HEK293 (cell line): ENCODE measurements around the gene SCN3A.

ENCODE experiments used
- CTCF ChIA-PET: fragments of 350-600 bp; formaldehyde crosslinking; extraction: SDS; loops from one replicate; lab custom pipeline; 2021; ENCODE audit warnings: antibody characterized with exemption; lab: Yijun Ruan, JAX
- POLR2A ChIA-PET: fragments of 300-600 bp; formaldehyde crosslinking; extraction: SDS; loops from one replicate; lab custom pipeline; 2020; ENCODE audit warnings: antibody characterized with exemption, inconsistent platforms; lab: Yijun Ruan, JAX
- H3K27ac ChIP-seq: fragments of 200-500 bp; sonication (Bioruptor generic); 2 replicates; pipeline ENCODE4 v1.5.1; 2014; ENCODE audit warnings: low read depth, low read length, control low read depth, inconsistent platforms; ENCODE audit errors: extremely low read depth
- H3K36me3 ChIP-seq, 2 experiments: fragments of 200-500 bp in 1 of 2; sonication (Bioruptor generic) in 1 of 2; 1 replicate in 1 of 2; 2 replicates in 1 of 2; pipeline ENCODE4 v1.5.1; 2014 to 2017; ENCODE audit warnings: inconsistent platforms in 2 of 2, low read length in 2 of 2; ENCODE audit not compliant: control insufficient read depth in 2 of 2, insufficient read depth in 1 of 2
- H3K4me1 ChIP-seq: fragments of 200-500 bp; sonication (Bioruptor generic); 2 replicates; pipeline ENCODE4 v1.5.1; 2014; ENCODE audit warnings: mild to moderate bottlenecking, low read length, inconsistent platforms; ENCODE audit not compliant: control insufficient read depth, insufficient read depth
- H3K4me3 ChIP-seq: 2 replicates; pipeline ENCODE4 v1.5.1; 2011; ENCODE audit warnings: low read depth, mild to moderate bottlenecking, control low read depth, low read length, moderate library complexity
- H3K9me3 ChIP-seq: fragments of 200-500 bp; sonication (Bioruptor generic); 2 replicates; pipeline ENCODE4 v1.5.1; 2014; ENCODE audit warnings: low read depth, low read length, inconsistent platforms; ENCODE audit not compliant: control insufficient read depth, insufficient read depth
- IKZF3 ChIP-seq: fragments of 450-650 bp; IDR thresholded peaks from 2 replicates; pipeline ENCODE4 v1.5.0; 2018; ENCODE audit warnings: missing biosample characterization, mild to moderate bottlenecking, missing genetic modification characterization, moderate library complexity
- MEIS1 ChIP-seq: sonication (generic); formaldehyde crosslinking; IDR thresholded peaks from 2 replicates; pipeline ENCODE4 v1.8.1; 2022; ENCODE audit warnings: missing genetic modification reagents, mild to moderate bottlenecking, borderline replicate concordance
- SETDB1 ChIP-seq: IDR thresholded peaks from one replicate; pipeline ENCODE4 v1.6.1; 2017; ENCODE audit warnings: mild to moderate bottlenecking, low read length, moderate library complexity, mixed read lengths; ENCODE audit not compliant: insufficient read length
- TCF7L2 ChIP-seq: IDR thresholded peaks from 2 replicates; pipeline ENCODE4 v1.6.1; 2011; ENCODE audit warnings: low read depth, mild to moderate bottlenecking, inconsistent platforms, low read length, moderate library complexity, borderline replicate concordance
- ZFP41 ChIP-seq: fragments of 450-650 bp; formaldehyde crosslinking; IDR thresholded peaks from 2 replicates; pipeline ENCODE4 v1.5.1; 2016; ENCODE audit warnings: missing biosample characterization, missing genetic modification characterization, borderline replicate concordance
- ZFP69B ChIP-seq: fragments of 450-650 bp; formaldehyde crosslinking; IDR thresholded peaks from 2 replicates; pipeline ENCODE4 v1.5.1; 2016; ENCODE audit warnings: missing biosample characterization, missing genetic modification characterization
- ZNF16 ChIP-seq: fragments of 450-650 bp; formaldehyde crosslinking; IDR thresholded peaks from 2 replicates; pipeline ENCODE4 v1.5.1; 2016; ENCODE audit warnings: low read depth, missing biosample characterization, missing genetic modification characterization
- ZNF214 ChIP-seq: fragments of 450-650 bp; formaldehyde crosslinking; IDR thresholded peaks from 2 replicates; pipeline ENCODE4 v1.5.1; 2017; ENCODE audit warnings: missing biosample characterization, mild to moderate bottlenecking, missing genetic modification characterization, borderline replicate concordance
- ZNF280C ChIP-seq: fragments of 450-650 bp; formaldehyde crosslinking; IDR thresholded peaks from 2 replicates; pipeline ENCODE4 v1.5.1; 2016; ENCODE audit warnings: missing biosample characterization, missing genetic modification characterization
- ZNF292 ChIP-seq: fragments of 450-650 bp; formaldehyde crosslinking; IDR thresholded peaks from 2 replicates; pipeline ENCODE4 v1.5.1; 2016; ENCODE audit warnings: low read depth, missing biosample characterization, missing genetic modification characterization, borderline replicate concordance
- ZNF366 ChIP-seq: fragments of 450-650 bp; formaldehyde crosslinking; conservative IDR thresholded peaks from 2 replicates; pipeline ENCODE4 v1.5.1; 2016; ENCODE audit warnings: missing biosample characterization, missing genetic modification characterization
- ZNF394 ChIP-seq: fragments of 450-650 bp; formaldehyde crosslinking; IDR thresholded peaks from 2 replicates; pipeline ENCODE4 v1.5.1; 2016; ENCODE audit warnings: missing biosample characterization, missing genetic modification characterization, mild to moderate bottlenecking, moderate library complexity, borderline replicate concordance
- ZNF404 ChIP-seq: fragments of 450-650 bp; formaldehyde crosslinking; IDR thresholded peaks from 2 replicates; pipeline ENCODE4 v1.5.1; 2017; ENCODE audit warnings: missing biosample characterization, missing genetic modification characterization
- ZNF548 ChIP-seq: fragments of 450-650 bp; formaldehyde crosslinking; IDR thresholded peaks from 2 replicates; pipeline ENCODE4 v1.5.1; 2016; ENCODE audit warnings: missing biosample characterization, missing genetic modification characterization
- ZNF561 ChIP-seq: fragments of 450-650 bp; IDR thresholded peaks from 2 replicates; pipeline ENCODE4 v1.5.1; 2018; ENCODE audit warnings: missing biosample characterization, missing genetic modification characterization, borderline replicate concordance
- ZNF621 ChIP-seq: fragments of 450-650 bp; formaldehyde crosslinking; IDR thresholded peaks from 2 replicates; pipeline ENCODE4 v1.5.1; 2017; ENCODE audit warnings: missing biosample characterization, missing genetic modification characterization
- ZNF626 ChIP-seq: fragments of 450-650 bp; sonication (Bioruptor Pico); formaldehyde crosslinking; IDR thresholded peaks from 2 replicates; pipeline ENCODE4 v1.5.1; 2018; ENCODE audit warnings: missing biosample characterization, missing genetic modification characterization, inconsistent platforms
- ZNF658 ChIP-seq: fragments of 450-650 bp; formaldehyde crosslinking; IDR thresholded peaks from 2 replicates; pipeline ENCODE4; 2016; ENCODE audit warnings: missing biosample characterization, missing genetic modification characterization
- ZNF660 ChIP-seq: fragments of 450-650 bp; IDR thresholded peaks from 2 replicates; pipeline ENCODE4 v1.5.1; 2018; ENCODE audit warnings: missing biosample characterization, mild to moderate bottlenecking, missing genetic modification characterization
- ZNF776 ChIP-seq: fragments of 450-650 bp; formaldehyde crosslinking; IDR thresholded peaks from 2 replicates; pipeline ENCODE4 v1.5.0; 2017; ENCODE audit warnings: missing biosample characterization, missing genetic modification characterization, borderline replicate concordance
- ZNF837 ChIP-seq: fragments of 450-650 bp; formaldehyde crosslinking; IDR thresholded peaks from 2 replicates; pipeline ENCODE4 v1.5.1; 2016; ENCODE audit warnings: missing biosample characterization, missing genetic modification characterization
- ZNF843 ChIP-seq: fragments of 450-650 bp; formaldehyde crosslinking; IDR thresholded peaks from 2 replicates; pipeline ENCODE4 v1.5.1; 2016; ENCODE audit warnings: missing biosample characterization, missing genetic modification characterization
- ZSCAN16 ChIP-seq: fragments of 450-650 bp; formaldehyde crosslinking; IDR thresholded peaks from 2 replicates; pipeline ENCODE4 v1.5.1; 2016; ENCODE audit warnings: missing biosample characterization, missing genetic modification characterization
- TF ChIP-seq, protein P1 (sequence below): fragments of 450-650 bp; formaldehyde crosslinking; IDR thresholded peaks from 2 replicates; pipeline ENCODE4 v1.5.1; 2017; ENCODE audit warnings: missing biosample characterization, missing genetic modification characterization

SCN3A gene

GRCh38 chr2:165082479-165082878 lies 121.4 kb downstream of the SCN3A start:
- no peaks in the 10 kb centered on the region for H3K9me3 ChIP-seq
- no peak overlapping the region for H3K4me3 ChIP-seq
- CTCF ChIA-PET: interaction anchor here (0.6 to 1.8 kb wide), 3 partner anchors 20 to 65 kb away, joined by 3 to 11 read pairs (median 3); no protein-coding TSS in a partner anchor
- H3K36me3 ChIP-seq: no peaks in the 10 kb centered on the region
- no peak overlapping the region for H3K27ac ChIP-seq
- POLR2A ChIA-PET: no interaction called here
- TF ChIP-seq ZFP41 (tag by site-specific recombination) (no peak), SETDB1 (peak; percentile 78), MEIS1 (no peak), IKZF3 (no peak)
- TF ChIP-seq, protein P1, sequence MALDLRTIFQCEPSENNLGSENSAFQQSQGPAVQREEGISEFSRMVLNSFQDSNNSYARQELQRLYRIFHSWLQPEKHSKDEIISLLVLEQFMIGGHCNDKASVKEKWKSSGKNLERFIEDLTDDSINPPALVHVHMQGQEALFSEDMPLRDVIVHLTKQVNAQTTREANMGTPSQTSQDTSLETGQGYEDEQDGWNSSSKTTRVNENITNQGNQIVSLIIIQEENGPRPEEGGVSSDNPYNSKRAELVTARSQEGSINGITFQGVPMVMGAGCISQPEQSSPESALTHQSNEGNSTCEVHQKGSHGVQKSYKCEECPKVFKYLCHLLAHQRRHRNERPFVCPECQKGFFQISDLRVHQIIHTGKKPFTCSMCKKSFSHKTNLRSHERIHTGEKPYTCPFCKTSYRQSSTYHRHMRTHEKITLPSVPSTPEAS (tag by site-specific recombination): no peak
- no peaks in the 10 kb centered on the region for H3K4me1 ChIP-seq

GRCh38 chr2:165081276-165081675 lies 122.6 kb downstream of the SCN3A start:
- TF ChIP-seq ZNF292 (no peak), ZNF16 (tag by site-specific recombination) (no peak), ZNF621 (tag by site-specific recombination) (no peak), ZNF366 (tag by site-specific recombination) (no peak), ZFP69B (tag by site-specific recombination) (no peak), ZNF660 (tag by site-specific recombination) (no peak), ZNF626 (tag by site-specific recombination) (no peak), ZNF548 (tag by site-specific recombination) (no peak), ZNF404 (tag by site-specific recombination) (no peak), ZNF561 (tag by site-specific recombination) (no peak), ZSCAN16 (tag by site-specific recombination) (no peak), ZNF214 (tag by site-specific recombination) (no peak), ZNF837 (tag by site-specific recombination) (no peak), ZNF658 (tag by site-specific recombination) (no peak), TCF7L2 (no peak)
- Histone ChIP-seq H3K27ac (no peak overlapping the region), H3K9me3 (no peaks in the 10 kb centered on the region), H3K36me3 (no peaks in the 10 kb centered on the region), H3K4me1 (no peaks in the 10 kb centered on the region), H3K4me3 (no peak overlapping the region)
- ChIA-PET CTCF (no interaction called here), POLR2A (no interaction called here)

DNA sequence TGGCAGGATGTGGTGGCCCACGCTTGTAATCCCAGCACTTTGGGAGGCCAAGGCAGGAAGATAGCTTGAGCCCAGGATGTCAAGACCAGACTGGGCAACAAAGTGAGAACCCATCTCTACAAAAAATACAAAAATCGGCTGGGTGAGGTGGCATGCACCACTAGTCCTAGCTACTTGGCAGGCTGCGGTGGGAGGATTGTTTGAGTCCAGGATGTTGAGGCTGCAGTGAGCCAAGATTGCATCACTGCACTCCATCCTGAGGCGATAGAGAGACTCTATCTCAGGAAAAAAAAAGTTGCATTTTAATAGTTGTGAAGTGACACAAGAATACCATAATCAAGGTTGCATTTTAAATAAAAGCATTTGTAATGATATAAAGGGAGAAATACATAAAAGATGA lies 124.4 kb downstream of the SCN3A start:
- Histone ChIP-seq H3K9me3 (no peaks in the 10 kb centered on the region), H3K27ac (no peak overlapping the region), H3K36me3 (no peaks in the 10 kb centered on the region), H3K4me1 (no peaks in the 10 kb centered on the region), H3K4me3 (no peak overlapping the region)
- TF ChIP-seq ZNF843: no peak
- no peak for TF ChIP-seq ZNF394 (tag by site-specific recombination)
- no peak for TF ChIP-seq ZNF776 (tag by site-specific recombination)
- TF ChIP-seq ZNF280C (tag by site-specific recombination): no peak
- CTCF ChIA-PET: interaction anchor here (0.6 kb wide), 1 partner anchor 215 kb away, joined by 3 read pairs; no protein-coding TSS in a partner anchor
- POLR2A ChIA-PET: no interaction called here
